Parathyroid adenoma (tissue), 2 donors: ENCODE data around the gene ADH7.

Experiments
- H2AFZ ChIP-seq: fragments of 300-600 bp; sonication (generic); one replicate; pipeline ENCODE4 v1.7.0; 2017; ENCODE audit warnings: antibody characterized with exemption, mild to moderate bottlenecking
- H3K27ac ChIP-seq: fragments of 300-600 bp; sonication (generic); one replicate; pipeline ENCODE4 v1.7.0; 2017
- H3K27me3 ChIP-seq: fragments of 300-600 bp; sonication (generic); one replicate; pipeline ENCODE4 v1.7.0; 2017; ENCODE audit warnings: low read length; ENCODE audit not compliant: control insufficient read depth, insufficient read depth
- H3K36me3 ChIP-seq: fragments of 300-600 bp; sonication (generic); one replicate; pipeline ENCODE4 v1.7.0; 2017; ENCODE audit warnings: low read length; ENCODE audit not compliant: control insufficient read depth, insufficient read depth
- H3K4me1 ChIP-seq: fragments of 300-600 bp; sonication (generic); one replicate; pipeline ENCODE4 v1.7.0; 2017; ENCODE audit warnings: control low read depth
- H3K4me2 ChIP-seq: fragments of 300-600 bp; sonication (generic); one replicate; pipeline ENCODE4 v1.7.0; 2017; ENCODE audit warnings: low read length
- H3K4me3 ChIP-seq: fragments of 300-600 bp; sonication (generic); one replicate; pipeline ENCODE4 v1.7.0; 2017; ENCODE audit warnings: low read depth, low read length
- H3K79me2 ChIP-seq: fragments of 300-600 bp; sonication (generic); one replicate; pipeline ENCODE4 v1.7.0; 2017; ENCODE audit warnings: control low read depth
- H3K9ac ChIP-seq: fragments of 300-600 bp; sonication (generic); one replicate; pipeline ENCODE4 v1.7.0; 2017; ENCODE audit warnings: mild to moderate bottlenecking
- H3K9me3 ChIP-seq: fragments of 300-600 bp; sonication (generic); one replicate; pipeline ENCODE4 v1.7.0; 2017; ENCODE audit warnings: low read length; ENCODE audit not compliant: control insufficient read depth
- CTCF ChIP-seq: fragments of 300-600 bp; sonication (generic); IDR thresholded peaks from one replicate; pipeline ENCODE4 v1.7.0; 2017; ENCODE audit warnings: antibody characterized with exemption, mild to moderate bottlenecking
- donor health status: primary hyperparathyroidism.

The ADH7 gene

GRCh38 chr4:99389606-99390005, 45.5 kb downstream of the ADH7 start:
- no peak overlapping the region for H2AFZ ChIP-seq
- no peak overlapping the region for H3K4me3 ChIP-seq
- no peaks in the 10 kb centered on the region for H3K4me1 ChIP-seq
- H3K79me2 ChIP-seq, result no peaks in the 10 kb centered on the region
- H3K4me2 ChIP-seq, result no peak overlapping the region
- no peak for TF ChIP-seq CTCF
- no peaks in the 10 kb centered on the region for H3K36me3 ChIP-seq
- H3K9ac ChIP-seq, result no peak overlapping the region
- no peaks in the 10 kb centered on the region for H3K27me3 ChIP-seq
- no peak overlapping the region for H3K27ac ChIP-seq
- no peaks in the 10 kb centered on the region for H3K9me3 ChIP-seq

GRCh38 chr4:99383833-99384392, 51.2 kb downstream of the ADH7 start:
- no peak for TF ChIP-seq CTCF
- H3K4me2 ChIP-seq, result no peak overlapping the region
- H3K4me1 ChIP-seq, result no peaks in the 10 kb centered on the region
- H3K4me3 ChIP-seq, result no peak overlapping the region
- H3K27ac ChIP-seq, result no peak overlapping the region
- no peaks in the 10 kb centered on the region for H3K27me3 ChIP-seq
- H3K9ac ChIP-seq, result no peak overlapping the region
- no peaks in the 10 kb centered on the region for H3K79me2 ChIP-seq
- H2AFZ ChIP-seq, result no peak overlapping the region
- no peaks in the 10 kb centered on the region for H3K36me3 ChIP-seq
- H3K9me3 ChIP-seq, result no peaks in the 10 kb centered on the region

- TF ChIP-seq CTCF, result no peak
- Histone ChIP-seq H3K4me1 (no peaks in the 10 kb centered on the region), H3K4me3 (no peak overlapping the region), H2AFZ (no peak overlapping the region), H3K79me2 (no peaks in the 10 kb centered on the region), H3K27ac (no peak overlapping the region), H3K27me3 (no peaks in the 10 kb centered on the region), H3K9me3 (no peaks in the 10 kb centered on the region), H3K9ac (no peak overlapping the region), H3K36me3 (no peaks in the 10 kb centered on the region), H3K4me2 (no peak overlapping the region)
Measured at GRCh38 chr4:99383399-99383798, 51.7 kb downstream of the ADH7 start.

- Histone ChIP-seq H3K36me3 (no peaks in the 10 kb centered on the region), H3K9ac (no peak overlapping the region), H3K4me1 (no peaks in the 10 kb centered on the region), H3K4me3 (no peak overlapping the region), H3K9me3 (no peaks in the 10 kb centered on the region), H3K27me3 (no peaks in the 10 kb centered on the region), H3K27ac (no peak overlapping the region), H3K4me2 (no peak overlapping the region), H2AFZ (no peak overlapping the region), H3K79me2 (no peaks in the 10 kb centered on the region)
- TF ChIP-seq CTCF, result no peak
Measured at GRCh38 chr4:99382745-99383360, 52.3 kb downstream of the ADH7 start.

- Histone ChIP-seq H3K4me2 (no peak overlapping the region), H3K9me3 (no peaks in the 10 kb centered on the region), H3K4me3 (no peak overlapping the region), H3K9ac (no peak overlapping the region), H2AFZ (no peak overlapping the region), H3K27ac (no peak overlapping the region), H3K79me2 (no peaks in the 10 kb centered on the region), H3K27me3 (no peaks in the 10 kb centered on the region), H3K4me1 (no peaks in the 10 kb centered on the region), H3K36me3 (no peaks in the 10 kb centered on the region)
- TF ChIP-seq CTCF, result no peak
Measured at GRCh38 chr4:99381588-99382175, 53.5 kb downstream of the ADH7 start.
